GM19372 (cell line): Measurements from ENCODE around the gene PPP1R12C.

Source experiments
- ATAC-seq: cut with Tn5 transposase; IDR thresholded peaks from one replicate; pipeline ENCODE4 v1.9.1; 2021; ENCODE audit warnings: mild to moderate bottlenecking, low read depth, moderate library complexity; ENCODE audit not compliant: unreplicated experiment

The PPP1R12C gene

GRCh38 chr19:55092423-55093318 lies 24.8 kb downstream of the PPP1R12C start:
- no peak for ATAC-seq

- ATAC-seq = no peak
These were observed 25.5 kb downstream of the PPP1R12C start for GRCh38 chr19:55091955-55092354.

GRCh38 chr19:55091126-55091910 lies 26.1 kb downstream of the PPP1R12C start:
- ATAC-seq = no peak

GRCh38 chr19:55090564-55090963 lies 26.9 kb downstream of the PPP1R12C start:
- ATAC-seq = no peak

GRCh38 chr19:55089342-55089944 lies 28.0 kb downstream of the PPP1R12C start:
- no peak for ATAC-seq

- no peak for ATAC-seq
These were observed 28.7 kb downstream of the PPP1R12C start for GRCh38 chr19:55088543-55089341.

- no peak for ATAC-seq
These were observed 29.4 kb downstream of the PPP1R12C start for GRCh38 chr19:55088021-55088451.

- ATAC-seq = no peak
These were observed 29.9 kb downstream of the PPP1R12C start for GRCh38 chr19:55087542-55087901.

GRCh38 chr19:55086730-55087541 lies 30.5 kb downstream of the PPP1R12C start:
- ATAC-seq = no peak

- ATAC-seq = no peak
These were observed 31.3 kb downstream of the PPP1R12C start for GRCh38 chr19:55085923-55086715.

- ATAC-seq = no peak
These were observed 33.0 kb downstream of the PPP1R12C start for GRCh38 chr19:55084416-55084815.

- no peak for ATAC-seq
These were observed 34.2 kb downstream of the PPP1R12C start for GRCh38 chr19:55083004-55083850.

GRCh38 chr19:55082020-55082851 lies 35.2 kb downstream of the PPP1R12C start:
- no peak for ATAC-seq

- ATAC-seq = no peak
These were observed 35.7 kb downstream of the PPP1R12C start for GRCh38 chr19:55081770-55082019.

- no peak for ATAC-seq
These were observed 36.3 kb downstream of the PPP1R12C start for GRCh38 chr19:55080968-55081769.

- no peak for ATAC-seq
These were observed 37.1 kb downstream of the PPP1R12C start for GRCh38 chr19:55080121-55080967.
